ENCODE results near the gene NTHL1. TPM values are rescaled to one million over a fixed set of nuclear protein-coding genes. Genes with fewer than 3 reads are reported as not detected.

The NTHL1 gene
- total and polyA plus RNA-seq, 2 of the 13 experiments (the other 11 are each of a cell fraction or from before 2014, with no cell fraction given), result 47.5 to 64.9 TPM

GRCh38 chr16:2039274-2040031 lies 8.2 kb downstream of the NTHL1 start (continued):
- TF ChIP-seq, protein P1, sequence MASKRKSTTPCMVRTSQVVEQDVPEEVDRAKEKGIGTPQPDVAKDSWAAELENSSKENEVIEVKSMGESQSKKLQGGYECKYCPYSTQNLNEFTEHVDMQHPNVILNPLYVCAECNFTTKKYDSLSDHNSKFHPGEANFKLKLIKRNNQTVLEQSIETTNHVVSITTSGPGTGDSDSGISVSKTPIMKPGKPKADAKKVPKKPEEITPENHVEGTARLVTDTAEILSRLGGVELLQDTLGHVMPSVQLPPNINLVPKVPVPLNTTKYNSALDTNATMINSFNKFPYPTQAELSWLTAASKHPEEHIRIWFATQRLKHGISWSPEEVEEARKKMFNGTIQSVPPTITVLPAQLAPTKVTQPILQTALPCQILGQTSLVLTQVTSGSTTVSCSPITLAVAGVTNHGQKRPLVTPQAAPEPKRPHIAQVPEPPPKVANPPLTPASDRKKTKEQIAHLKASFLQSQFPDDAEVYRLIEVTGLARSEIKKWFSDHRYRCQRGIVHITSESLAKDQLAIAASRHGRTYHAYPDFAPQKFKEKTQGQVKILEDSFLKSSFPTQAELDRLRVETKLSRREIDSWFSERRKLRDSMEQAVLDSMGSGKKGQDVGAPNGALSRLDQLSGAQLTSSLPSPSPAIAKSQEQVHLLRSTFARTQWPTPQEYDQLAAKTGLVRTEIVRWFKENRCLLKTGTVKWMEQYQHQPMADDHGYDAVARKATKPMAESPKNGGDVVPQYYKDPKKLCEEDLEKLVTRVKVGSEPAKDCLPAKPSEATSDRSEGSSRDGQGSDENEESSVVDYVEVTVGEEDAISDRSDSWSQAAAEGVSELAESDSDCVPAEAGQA (IDR thresholded peaks at IDR 0.05; ENCODE audit: low read depth), result no peak
- TF ChIP-seq, protein P1 (CRISPR knock-in tag; IDR thresholded peaks at IDR 0.05; ENCODE audit: borderline replicate concordance), result no peak
- TF ChIP-seq TFE3 (CRISPR knock-in tag; IDR thresholded peaks at IDR 0.05), result no peak; the same call in 1 of the 2 replicates
- 0 out of 2 replicates have a peak, but pooled peaks have one; percentile 50 for TF ChIP-seq KAT7 (CRISPR knock-in tag; IDR thresholded peaks at IDR 0.05; ENCODE audit: borderline replicate concordance)
- TF ChIP-seq, protein P2, sequence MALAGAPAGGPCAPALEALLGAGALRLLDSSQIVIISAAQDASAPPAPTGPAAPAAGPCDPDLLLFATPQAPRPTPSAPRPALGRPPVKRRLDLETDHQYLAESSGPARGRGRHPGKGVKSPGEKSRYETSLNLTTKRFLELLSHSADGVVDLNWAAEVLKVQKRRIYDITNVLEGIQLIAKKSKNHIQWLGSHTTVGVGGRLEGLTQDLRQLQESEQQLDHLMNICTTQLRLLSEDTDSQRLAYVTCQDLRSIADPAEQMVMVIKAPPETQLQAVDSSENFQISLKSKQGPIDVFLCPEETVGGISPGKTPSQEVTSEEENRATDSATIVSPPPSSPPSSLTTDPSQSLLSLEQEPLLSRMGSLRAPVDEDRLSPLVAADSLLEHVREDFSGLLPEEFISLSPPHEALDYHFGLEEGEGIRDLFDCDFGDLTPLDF (CRISPR knock-in tag; IDR thresholded peaks at IDR 0.05), result no peak
- peak; percentile 76; the same call in 1 of the 2 replicates for TF ChIP-seq ZNF580 (CRISPR knock-in tag; IDR thresholded peaks at IDR 0.05; ENCODE audit: borderline replicate concordance, low read depth)
- TF ChIP-seq ZNF646 (CRISPR knock-in tag; IDR thresholded peaks at IDR 0.05), result 0 out of 2 replicates have a peak, but pooled peaks have one; percentile 32
- TF ChIP-seq ZNF17 (CRISPR knock-in tag; IDR thresholded peaks at IDR 0.05), result no peak
- no peak for TF ChIP-seq GABPA (IDR thresholded peaks at IDR 0.05; ENCODE audit: low read depth, low read length)
- TF ChIP-seq GABPA (CRISPR knock-in tag; IDR thresholded peaks at IDR 0.05; ENCODE audit: low read depth), result peak; percentile 26; the same call in 1 of the 2 replicates
- no peak for TF ChIP-seq ETS1 (CRISPR knock-in tag; IDR thresholded peaks at IDR 0.05)
